Activated T-cell treated with anti-CD3 and anti-CD28 coated beads, Interleukin-2, amount 50 U/mL, for 24 hours (primary cell): ENCODE data around the gene KCNQ5.
"Not testable (repeated sequence)": the region's sequence is repeated elsewhere in the genome, so short reads cannot be mapped to it uniquely, and the experiment has no call there.

Experiments
- DNase-seq: peaks from one replicate; pipeline ENCODE4 v3.0.0-alpha.2; 2020
- H3K27ac Mint-ChIP-seq: 2 replicates; pipeline ENCODE4 v1.8.0; 2020; ENCODE audit warnings: mild to moderate bottlenecking, mixed read lengths
- H3K27me3 Mint-ChIP-seq: 2 replicates; pipeline ENCODE4 v1.8.0; 2020; ENCODE audit warnings: mixed read lengths
- H3K36me3 Mint-ChIP-seq: 2 replicates; pipeline ENCODE4 v1.8.0; 2020; ENCODE audit warnings: low read depth, mixed read lengths
- H3K4me1 Mint-ChIP-seq: 2 replicates; pipeline ENCODE4 v1.8.0; 2020; ENCODE audit warnings: low read depth, mixed read lengths
- H3K4me3 Mint-ChIP-seq: 2 replicates; pipeline ENCODE4 v1.8.0; 2020; ENCODE audit warnings: mild to moderate bottlenecking, moderate library complexity, mixed read lengths
- H3K9me3 Mint-ChIP-seq: 2 replicates; pipeline ENCODE4 v1.8.0; 2020; ENCODE audit warnings: mixed read lengths

KCNQ5 gene

DNA sequence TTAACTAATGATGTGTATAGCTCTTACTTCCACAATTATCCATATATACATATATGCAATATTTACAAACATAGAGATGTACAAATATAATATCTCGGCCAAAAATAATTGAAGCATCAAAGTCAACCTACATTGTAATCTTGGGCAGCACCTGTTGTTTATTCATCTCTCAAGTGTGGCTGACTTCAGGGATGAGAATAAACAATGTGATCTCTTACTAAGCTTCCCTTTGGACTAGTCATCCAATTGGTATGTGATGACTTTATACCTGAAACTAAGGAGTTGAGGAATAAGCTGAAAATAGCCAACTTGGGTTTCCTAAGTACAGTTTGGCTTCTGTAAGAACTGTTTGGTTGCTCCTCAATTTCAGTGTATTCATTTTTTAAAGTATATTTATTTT, 346.8 kb downstream of the KCNQ5 start:
- no peak for DNase-seq
- Mint-ChIP-seq H3K27me3 (no peaks in the 10 kb centered on the region), H3K36me3 (no peaks in the 10 kb centered on the region), H3K4me3 (no peak overlapping the region), H3K9me3 (no peaks in the 10 kb centered on the region), H3K4me1 (no peaks in the 10 kb centered on the region), H3K27ac (no peak overlapping the region)

DNA sequence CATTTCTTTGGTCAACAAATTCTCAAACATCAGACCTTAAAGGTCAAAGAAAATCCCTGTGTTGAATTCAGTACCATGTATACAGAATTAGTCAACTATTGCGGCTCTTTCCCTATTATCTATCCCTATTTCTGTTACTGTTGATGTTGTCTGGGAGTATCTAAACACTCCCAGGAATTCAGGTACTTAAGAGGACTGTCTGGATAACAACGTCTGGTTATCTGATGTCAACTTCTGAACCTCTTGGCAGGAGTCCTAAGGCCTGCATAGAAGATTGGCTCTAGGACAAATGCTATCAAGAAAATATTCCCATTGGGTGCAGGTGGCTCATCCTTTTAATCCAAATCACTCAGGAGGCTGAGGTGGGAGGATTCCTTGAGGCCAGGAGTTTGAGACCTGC, 347.8 kb downstream of the KCNQ5 start:
- no peaks in the 10 kb centered on the region for H3K36me3 Mint-ChIP-seq
- H3K4me1 Mint-ChIP-seq: no peaks in the 10 kb centered on the region
- no peak overlapping the region for H3K27ac Mint-ChIP-seq
- no peaks in the 10 kb centered on the region for H3K9me3 Mint-ChIP-seq
- no peaks in the 10 kb centered on the region for H3K27me3 Mint-ChIP-seq
- H3K4me3 Mint-ChIP-seq: no peak overlapping the region
- no peak for DNase-seq

DNA sequence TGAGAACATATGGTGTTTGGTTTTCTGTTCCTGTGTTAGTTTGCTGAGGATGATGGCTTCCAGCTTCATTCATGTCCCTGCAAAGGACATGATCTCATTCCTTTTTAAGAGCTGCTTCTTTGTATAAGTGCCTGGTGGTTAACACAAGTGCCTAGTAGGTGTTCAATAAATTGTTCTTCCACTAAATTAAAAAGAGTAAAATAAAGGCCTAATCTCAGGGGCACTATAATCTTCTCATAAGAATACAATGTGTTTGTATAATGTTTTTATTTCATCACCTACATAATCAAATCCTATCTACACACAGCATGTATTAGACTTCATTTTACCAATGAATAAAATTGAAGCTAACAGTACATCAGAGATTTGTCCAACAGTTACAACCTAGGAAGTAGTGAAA, 350.7 kb downstream of the KCNQ5 start:
- H3K4me1 Mint-ChIP-seq: no peaks in the 10 kb centered on the region

DNA sequence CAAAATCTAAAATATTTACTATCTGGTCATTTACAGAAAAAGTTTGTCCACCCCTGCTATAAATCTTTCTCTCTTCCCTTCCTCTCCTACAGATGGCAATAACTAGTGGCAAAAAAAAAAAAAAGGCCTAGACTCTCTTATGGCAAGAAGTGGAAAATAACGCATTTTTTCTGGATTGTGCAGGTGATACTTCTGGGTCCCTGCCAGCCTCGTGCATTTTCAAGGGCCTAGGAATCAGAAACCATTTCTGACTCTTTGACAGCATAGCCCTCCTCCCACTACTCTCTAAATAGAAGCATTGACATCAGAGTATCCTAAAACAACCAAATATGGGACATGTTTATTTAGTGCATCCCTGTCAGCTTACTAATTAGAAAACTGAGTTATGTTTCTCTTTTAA, 352.4 kb downstream of the KCNQ5 start:
- Mint-ChIP-seq H3K4me1 (no peaks in the 10 kb centered on the region), H3K4me3 (no peak overlapping the region), H3K36me3 (peaks cover 7% of the 10 kb centered on the region), H3K9me3 (no peaks in the 10 kb centered on the region), H3K27me3 (no peaks in the 10 kb centered on the region), H3K27ac (no peak overlapping the region)
- no peak for DNase-seq

More for the DNA sequence above, 350.7 kb downstream of the KCNQ5 start:
- Mint-ChIP-seq H3K27ac (no peak overlapping the region), H3K27me3 (no peaks in the 10 kb centered on the region), H3K9me3 (no peaks in the 10 kb centered on the region), H3K4me3 (no peak overlapping the region), H3K36me3 (peaks cover 3% of the 10 kb centered on the region)
- no peak for DNase-seq

DNA sequence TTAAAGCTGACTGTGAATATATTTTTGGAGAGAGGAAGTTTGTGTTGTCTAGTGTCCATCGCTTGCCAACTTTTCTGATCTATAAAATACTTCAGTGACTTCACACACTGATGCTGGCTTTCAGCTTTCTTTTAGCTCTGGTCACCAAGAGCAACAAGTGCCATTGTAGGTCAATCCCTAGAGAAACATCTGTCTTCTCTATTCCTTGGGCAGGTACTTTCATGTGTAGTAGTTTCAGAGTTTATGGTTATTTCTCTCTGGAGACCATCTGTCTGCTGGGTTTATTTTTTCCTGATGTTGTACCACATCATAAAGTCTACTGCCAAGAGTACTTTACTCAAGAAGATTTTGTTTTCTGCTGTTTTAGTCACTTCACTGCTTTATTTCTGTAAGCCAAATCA, 353.5 kb downstream of the KCNQ5 start:
- H3K36me3 Mint-ChIP-seq: peaks cover 10% of the 10 kb centered on the region
- no peak overlapping the region for H3K4me3 Mint-ChIP-seq
- peaks cover 2% of the 10 kb centered on the region for H3K9me3 Mint-ChIP-seq
- no peak for DNase-seq
- H3K27me3 Mint-ChIP-seq: no peaks in the 10 kb centered on the region
- H3K4me1 Mint-ChIP-seq: no peaks in the 10 kb centered on the region
- H3K27ac Mint-ChIP-seq: no peak overlapping the region

DNA sequence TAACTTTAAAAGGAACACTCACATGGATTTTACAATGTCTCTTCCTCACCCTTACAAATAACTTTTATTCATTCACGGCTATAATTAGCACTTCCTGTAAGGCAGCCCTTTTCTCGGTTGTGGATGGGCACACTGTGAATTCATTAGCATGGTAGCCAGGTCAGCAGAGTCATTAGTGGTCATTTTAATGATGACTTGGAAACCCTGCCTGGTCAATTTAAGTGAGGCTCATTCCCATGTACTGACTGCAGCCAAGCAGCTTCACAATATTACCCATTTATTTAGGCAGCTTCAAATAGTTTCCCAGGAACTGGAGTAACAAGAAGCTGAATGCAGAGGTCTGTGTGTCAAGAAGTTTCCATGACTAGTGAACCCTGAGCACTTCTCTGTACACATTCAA, 354.6 kb downstream of the KCNQ5 start:
- DNase-seq: no peak
- Mint-ChIP-seq H3K27ac (no peak overlapping the region), H3K9me3 (peaks cover 6% of the 10 kb centered on the region), H3K36me3 (peaks cover 12% of the 10 kb centered on the region), H3K4me3 (no peak overlapping the region), H3K27me3 (no peaks in the 10 kb centered on the region), H3K4me1 (no peaks in the 10 kb centered on the region)

DNA sequence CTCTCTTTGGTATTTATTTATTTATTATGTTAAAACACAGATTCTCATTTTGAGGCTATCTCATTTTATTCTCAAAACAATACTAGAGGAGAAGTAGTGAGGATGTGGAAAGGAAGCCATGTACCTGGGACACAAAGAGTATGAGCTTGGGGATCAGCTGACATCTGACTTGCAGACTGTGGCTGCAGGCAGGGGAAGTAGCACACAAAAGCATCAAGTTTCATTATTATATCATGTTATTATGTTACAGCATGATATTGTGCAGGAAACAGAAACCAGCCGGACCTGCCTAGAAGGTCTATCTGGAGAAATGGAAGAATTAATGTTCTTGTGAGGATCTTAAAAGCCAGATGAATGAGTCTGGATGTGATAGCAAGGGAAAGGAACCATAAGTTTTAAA, 355.2 kb downstream of the KCNQ5 start:
- Mint-ChIP-seq H3K36me3 (peaks cover 12% of the 10 kb centered on the region), H3K27ac (no peak overlapping the region)
- DNase-seq: no peak

DNA sequence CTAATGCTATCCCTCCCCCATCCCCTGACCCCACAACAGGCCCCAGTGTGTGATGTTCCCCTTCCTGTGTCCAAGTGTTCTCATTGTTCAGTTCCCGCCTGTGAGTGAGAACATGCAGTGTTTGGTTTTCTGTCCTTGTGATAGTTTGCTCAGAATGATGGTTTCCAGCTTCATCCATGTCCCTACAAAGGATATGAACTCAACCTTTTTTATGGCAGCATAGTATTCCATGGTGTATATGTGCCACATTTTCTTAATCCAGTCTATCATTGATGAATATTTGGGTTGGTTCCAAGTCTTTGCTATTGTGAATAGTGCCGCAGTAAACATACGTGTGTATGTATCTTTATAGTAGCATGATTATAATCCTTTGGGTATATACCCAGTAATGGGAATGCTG, 356.9 kb downstream of the KCNQ5 start:
- H3K9me3 Mint-ChIP-seq: peaks cover 14% of the 10 kb centered on the region
- not testable (repeated sequence) for H3K4me1 Mint-ChIP-seq, H3K27me3 Mint-ChIP-seq

More for the DNA sequence above, 355.2 kb downstream of the KCNQ5 start:
- Mint-ChIP-seq H3K27me3 (no peaks in the 10 kb centered on the region), H3K4me3 (no peak overlapping the region), H3K4me1 (no peaks in the 10 kb centered on the region), H3K9me3 (peaks cover 12% of the 10 kb centered on the region)

DNA sequence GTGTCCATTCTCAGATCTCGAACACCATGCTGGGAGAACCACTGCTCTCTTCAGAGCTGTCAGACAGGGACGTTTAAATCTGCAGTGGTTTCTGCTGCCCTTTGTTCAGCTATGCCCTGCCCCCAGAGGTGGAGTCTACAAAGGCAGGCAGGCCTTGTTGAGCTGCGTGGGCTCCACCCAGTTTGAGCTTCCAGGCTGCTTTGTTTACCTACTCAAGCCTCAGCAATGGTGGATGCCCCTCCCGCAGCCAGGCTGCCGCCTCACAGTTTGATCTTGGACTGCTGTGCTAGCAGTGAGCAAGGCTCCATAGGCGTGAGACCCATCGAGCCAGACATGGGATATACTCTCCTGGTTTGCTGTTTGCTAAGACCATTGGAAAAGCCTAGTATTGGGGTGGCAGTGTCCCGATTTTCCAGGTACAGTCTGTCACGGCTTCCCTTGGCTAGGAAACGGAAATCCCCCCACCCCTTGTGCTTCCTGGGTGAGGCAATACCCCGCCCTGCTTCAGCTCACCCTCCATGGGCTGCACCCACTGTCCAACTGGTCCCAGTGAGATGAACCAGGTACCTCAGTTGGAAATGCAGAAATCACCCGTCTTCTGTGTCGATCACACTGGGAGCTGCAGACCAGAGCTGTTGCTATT, 362.4 kb downstream of the KCNQ5 start:
- H3K27ac Mint-ChIP-seq, H3K36me3 Mint-ChIP-seq, H3K27me3 Mint-ChIP-seq, H3K4me3 Mint-ChIP-seq, H3K4me1 Mint-ChIP-seq, DNase-seq: not testable (repeated sequence)
- peaks cover 28% of the 10 kb centered on the region for H3K9me3 Mint-ChIP-seq

More for the DNA sequence above, 356.9 kb downstream of the KCNQ5 start:
- H3K36me3 Mint-ChIP-seq: peaks cover 14% of the 10 kb centered on the region
- H3K27ac Mint-ChIP-seq, H3K4me3 Mint-ChIP-seq, DNase-seq: not testable (repeated sequence)

DNA sequence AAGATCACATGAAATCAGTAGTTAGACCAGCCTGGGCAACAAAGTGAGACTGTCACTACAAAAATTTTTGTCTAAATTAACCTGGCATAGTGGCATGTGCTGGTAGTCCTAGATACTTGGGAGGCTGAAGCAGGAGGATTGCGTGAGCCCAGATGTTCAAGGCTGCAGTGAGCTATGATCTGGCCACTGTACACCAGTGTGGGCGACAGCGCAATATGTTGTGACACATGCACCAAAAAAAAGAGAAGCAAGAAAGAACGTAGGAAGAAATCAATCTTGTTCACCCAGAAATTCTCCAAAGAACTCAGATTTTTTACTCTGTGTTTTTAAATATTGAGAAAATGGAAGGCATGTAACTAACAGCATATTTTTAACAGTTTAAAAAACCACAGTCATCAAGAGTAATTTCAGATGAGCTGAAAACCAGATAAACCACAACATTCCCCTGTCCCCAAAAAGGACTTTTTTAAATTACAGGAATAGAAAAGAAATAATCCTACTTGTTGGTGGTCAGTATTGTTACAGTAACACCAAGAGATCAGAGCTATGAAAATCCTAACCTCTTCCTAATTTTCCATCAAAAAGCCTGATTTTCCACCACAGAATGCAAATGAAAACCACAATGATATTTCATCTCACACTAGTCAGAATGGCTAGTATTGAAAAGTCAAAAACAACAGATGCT, 363.3 kb downstream of the KCNQ5 start:
- Mint-ChIP-seq H3K4me1 (no peaks in the 10 kb centered on the region), H3K9me3 (peaks cover 28% of the 10 kb centered on the region), H3K27me3 (no peaks in the 10 kb centered on the region), H3K4me3 (no peak overlapping the region), H3K36me3 (peaks cover 7% of the 10 kb centered on the region), H3K27ac (no peak overlapping the region)
- DNase-seq: no peak

DNA sequence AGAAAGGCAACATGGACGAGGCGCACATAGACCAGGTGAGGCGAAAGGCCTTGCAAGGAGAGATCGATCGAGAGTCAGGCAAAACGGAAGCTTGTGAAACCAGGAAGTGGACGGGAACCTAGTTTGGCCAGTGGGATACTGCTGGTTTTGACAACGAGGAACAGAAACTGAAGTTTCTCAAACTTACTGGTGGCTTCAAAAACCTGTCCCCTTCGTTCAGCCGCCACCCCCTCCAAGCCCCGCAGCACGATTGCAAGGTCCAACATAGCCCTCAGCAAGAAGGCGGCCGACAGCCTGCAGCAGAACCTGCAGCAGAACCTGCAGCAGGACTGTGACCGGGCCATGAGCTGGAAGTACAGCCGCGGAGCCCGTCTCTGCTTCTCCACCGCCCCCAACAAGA, 365.4 kb downstream of the KCNQ5 start:
- peaks cover 2% of the 10 kb centered on the region for H3K36me3 Mint-ChIP-seq
- peaks cover 16% of the 10 kb centered on the region for H3K9me3 Mint-ChIP-seq
- H3K27me3 Mint-ChIP-seq: no peaks in the 10 kb centered on the region
- no peak overlapping the region for H3K27ac Mint-ChIP-seq
- H3K4me1 Mint-ChIP-seq: no peaks in the 10 kb centered on the region
- no peak for DNase-seq
- H3K4me3 Mint-ChIP-seq: no peak overlapping the region

DNA sequence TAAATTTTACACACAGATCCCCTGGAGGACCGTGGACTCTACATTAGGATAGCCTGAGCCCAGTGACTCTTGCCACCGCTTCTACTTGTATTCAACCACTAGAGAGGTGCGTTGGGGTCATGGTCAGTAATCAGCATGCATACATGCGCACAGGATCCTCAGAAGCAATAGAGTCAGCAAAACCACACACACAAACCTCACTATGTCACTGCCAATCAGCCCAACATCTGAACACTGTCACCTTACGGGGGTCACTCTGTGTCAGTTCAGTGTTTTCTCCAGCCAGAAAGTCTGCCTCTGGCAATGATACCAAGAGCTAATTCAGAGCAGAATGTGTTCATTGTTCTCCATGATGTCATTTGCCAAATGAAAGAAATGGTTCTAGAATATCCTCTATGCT, 378.1 kb downstream of the KCNQ5 start:
- DNase-seq: no peak
- no peaks in the 10 kb centered on the region for H3K4me1 Mint-ChIP-seq
- H3K27me3 Mint-ChIP-seq: no peaks in the 10 kb centered on the region
- no peak overlapping the region for H3K4me3 Mint-ChIP-seq
- H3K9me3 Mint-ChIP-seq: no peaks in the 10 kb centered on the region
- no peak overlapping the region for H3K27ac Mint-ChIP-seq
- H3K36me3 Mint-ChIP-seq: no peaks in the 10 kb centered on the region

DNA sequence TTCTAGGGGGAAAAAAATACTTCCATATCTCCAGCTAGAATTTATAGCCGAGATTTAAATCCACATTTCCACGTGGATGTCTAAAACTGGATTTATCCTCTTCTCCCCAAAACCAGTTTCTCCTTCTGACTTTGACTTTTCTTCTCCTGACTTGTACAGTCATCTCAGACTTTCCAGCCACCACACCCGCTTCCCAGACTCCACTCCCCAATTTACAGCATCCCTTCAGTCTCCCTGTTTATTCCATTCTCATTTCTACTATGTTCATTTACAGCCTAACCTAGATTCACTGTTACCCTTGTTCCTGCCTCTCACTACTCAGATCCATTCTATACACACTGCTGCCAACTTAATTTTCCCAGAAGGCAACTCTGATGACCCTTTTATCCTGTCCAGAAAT, 378.6 kb downstream of the KCNQ5 start:
- Mint-ChIP-seq H3K4me1 (no peaks in the 10 kb centered on the region), H3K4me3 (no peak overlapping the region), H3K36me3 (peaks cover 3% of the 10 kb centered on the region), H3K9me3 (no peaks in the 10 kb centered on the region), H3K27me3 (no peaks in the 10 kb centered on the region), H3K27ac (no peak overlapping the region)
- DNase-seq: no peak

DNA sequence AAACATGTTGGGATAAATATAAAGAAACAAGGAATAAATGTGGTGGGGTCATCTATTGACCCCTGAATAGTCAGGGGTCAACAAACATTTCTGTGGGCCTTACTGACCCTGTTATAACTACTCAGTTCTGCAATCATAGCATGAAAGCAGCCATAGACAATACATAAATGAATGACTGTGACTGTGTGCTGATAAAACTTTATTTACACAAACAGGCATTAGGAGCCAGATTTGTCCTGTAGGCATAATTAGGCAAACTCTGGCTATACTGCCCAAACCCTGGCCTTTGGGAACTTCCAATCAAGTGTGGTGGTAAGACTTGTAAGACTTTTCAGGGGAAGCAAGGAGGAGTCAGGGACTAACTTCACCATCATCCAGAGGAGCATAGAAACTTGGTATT, 380.7 kb downstream of the KCNQ5 start:
- no peak overlapping the region for H3K27ac Mint-ChIP-seq
- no peaks in the 10 kb centered on the region for H3K27me3 Mint-ChIP-seq
- peaks cover 4% of the 10 kb centered on the region for H3K9me3 Mint-ChIP-seq
- peaks cover 12% of the 10 kb centered on the region for H3K36me3 Mint-ChIP-seq
- no peak for DNase-seq
- no peaks in the 10 kb centered on the region for H3K4me1 Mint-ChIP-seq
- no peak overlapping the region for H3K4me3 Mint-ChIP-seq

DNA sequence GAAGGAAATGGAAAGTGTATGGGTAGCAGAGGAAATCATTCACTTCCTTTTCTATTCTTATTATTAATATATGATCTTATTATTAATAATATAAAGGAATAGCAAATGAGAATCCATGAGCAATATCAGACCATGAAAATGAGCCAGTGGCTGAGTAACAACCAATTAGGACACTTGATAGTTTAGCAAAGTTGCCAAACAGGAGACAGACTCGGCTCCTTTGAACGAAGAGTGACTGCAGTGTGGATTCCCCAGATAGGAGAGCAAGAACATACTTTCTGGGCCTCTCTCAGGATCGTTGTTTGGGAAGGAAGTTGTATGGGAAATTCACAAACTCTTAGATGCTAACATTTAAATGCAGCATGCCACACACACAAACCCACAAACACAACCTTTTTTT, 381.4 kb downstream of the KCNQ5 start:
- peaks cover 17% of the 10 kb centered on the region for H3K36me3 Mint-ChIP-seq
- H3K27ac Mint-ChIP-seq: no peak overlapping the region
- H3K4me3 Mint-ChIP-seq: no peak overlapping the region
- H3K9me3 Mint-ChIP-seq: peaks cover 6% of the 10 kb centered on the region
- no peaks in the 10 kb centered on the region for H3K4me1 Mint-ChIP-seq
- H3K27me3 Mint-ChIP-seq: no peaks in the 10 kb centered on the region
- no peak for DNase-seq
